Keratinocyte (primary cell): ENCODE results near the gene AFAP1L2. TPM values are rescaled to one million over a fixed set of nuclear protein-coding genes. Genes with fewer than 3 reads are reported as not detected.

Source experiments
- DNase-seq: peaks from one replicate; pipeline ENCODE4 v3.0.0-alpha.2; 2011; ENCODE audit warnings: low read depth, missing footprints, low spot score
- FAIRE-seq: peaks from 2 replicates; lab custom pipeline; 2011; peaks lifted over from hg19 to GRCh38; lab: Jason Lieb, UNC
- H2AFZ ChIP-seq: 2 replicates; pipeline ENCODE4 v1.6.0; 2012; ENCODE audit warnings: low read length, control low read depth, inconsistent platforms; ENCODE audit not compliant: control insufficient read depth
- H3K27ac ChIP-seq: 2 replicates; pipeline ENCODE4 v1.5.1; 2011; ENCODE audit warnings: low read length; ENCODE audit not compliant: control insufficient read depth, insufficient read depth
- H3K27me3 ChIP-seq: 3 replicates; pipeline ENCODE4 v1.6.0; 2011; ENCODE audit warnings: low read length; ENCODE audit not compliant: control insufficient read depth, insufficient read depth; ENCODE audit errors: extremely low read depth
- H3K36me3 ChIP-seq, 2 experiments: 2 replicates in 1 of 2; 3 replicates in 1 of 2; pipeline ENCODE4 v1.5.1; 2011; ENCODE audit warnings: low read length in 2 of 2, mild to moderate bottlenecking in 1 of 2; ENCODE audit not compliant: control insufficient read depth in 2 of 2, insufficient read depth in 2 of 2; ENCODE audit errors: extremely low read depth in 1 of 2
- H3K4me1 ChIP-seq: 3 replicates; pipeline ENCODE4 v1.5.1; 2011; ENCODE audit warnings: low read length; ENCODE audit not compliant: control insufficient read depth, insufficient read depth; ENCODE audit errors: extremely low read depth
- H3K4me2 ChIP-seq: 3 replicates; pipeline ENCODE4 v1.6.0; 2011; ENCODE audit warnings: low read depth, low read length; ENCODE audit not compliant: control insufficient read depth, insufficient read depth; ENCODE audit errors: extremely low read depth
- H3K4me3 ChIP-seq, 3 experiments: fragments of 200-600 bp in 1 of 3; sonication (generic) in 1 of 3; 2 replicates in 2 of 3; 3 replicates in 1 of 3; pipeline ENCODE4 v1.5.1; 2011 to 2016; ENCODE audit warnings: low read length in 3 of 3, mild to moderate bottlenecking in 3 of 3, control low read depth in 2 of 3, inconsistent platforms in 1 of 3, low read depth in 1 of 3, mixed read lengths in 1 of 3, mixed run types in 1 of 3, moderate library complexity in 1 of 3; ENCODE audit not compliant: control insufficient read depth in 2 of 3, insufficient read depth in 2 of 3; ENCODE audit errors: extremely low read depth in 1 of 3
- H3K79me2 ChIP-seq: 2 replicates; pipeline ENCODE4 v1.6.0; 2012; ENCODE audit warnings: low read length; ENCODE audit not compliant: control insufficient read depth, insufficient read depth
- H3K9ac ChIP-seq: 3 replicates; pipeline ENCODE4 v1.6.0; 2011; ENCODE audit warnings: low read length; ENCODE audit not compliant: control insufficient read depth, insufficient read depth; ENCODE audit errors: extremely low read depth
- H3K9me1 ChIP-seq: 3 replicates; pipeline ENCODE4 v1.6.0; 2011; ENCODE audit warnings: low read length; ENCODE audit not compliant: control insufficient read depth, insufficient read depth; ENCODE audit errors: extremely low read depth
- H3K9me3 ChIP-seq: 2 replicates; pipeline ENCODE4 v1.5.1; 2012; ENCODE audit warnings: low read depth, low read length; ENCODE audit not compliant: control insufficient read depth
- H4K20me1 ChIP-seq: 3 replicates; pipeline ENCODE4 v1.6.0; 2011; ENCODE audit warnings: low read length; ENCODE audit not compliant: control insufficient read depth, insufficient read depth; ENCODE audit errors: extremely low read depth
- EZH2 ChIP-seq: IDR thresholded peaks from one replicate; pipeline ENCODE4 v1.6.1; 2012; ENCODE audit warnings: inconsistent platforms, mild to moderate bottlenecking, low read length, moderate library complexity
- dilution Hi-C: fragments of 300-500 bp; cut with MboI; formaldehyde crosslinking; loops from one replicate; pipeline ENCODE4 v1.7.0; 2020; ENCODE audit warnings: low sequenced_read_pairs; ENCODE audit not compliant: extremely low pct_ligation_motif_present
- polyA plus RNA-seq, 5 experiments: library from polyadenylated mRNA; depleted of rRNA in 3 of 5; stranded (reverse) in 3 of 5; stranded (forward) in 1 of 5; unstranded in 1 of 5; fragments of >200 nt; gene quantifications; 1 replicate in 1 of 5; 2 replicates in 3 of 5; 3 replicates in 1 of 5; pipeline versions ENCODE4 v1.2.1 to v1.2.3, GENCODE V29; 2011 to 2012; ENCODE audit warnings: missing spikeins in 2 of 5, low read depth in 1 of 5, low replicate concordance in 1 of 5
- TF ChIP-seq, protein P1 (sequence below), 3 experiments: IDR thresholded peaks in 1 of 3; conservative IDR thresholded peaks in 1 of 3; optimal IDR thresholded peaks in 1 of 3; 2 replicates in 2 of 3; 3 replicates in 1 of 3; pipeline versions ENCODE3 to v1.5.1; 2011; ENCODE audit warnings: low read length in 3 of 3, mild to moderate bottlenecking in 3 of 3, moderate library complexity in 2 of 3, control low read depth in 1 of 3, inconsistent platforms in 1 of 3; ENCODE audit not compliant: insufficient read depth in 2 of 3; ENCODE audit errors: extremely low read depth in 1 of 3

AFAP1L2 gene
- polyA plus RNA-seq, 1 donor (not counting 4 experiments of a cell fraction or from before 2014, with no cell fraction given): 40.4 TPM

DNA sequence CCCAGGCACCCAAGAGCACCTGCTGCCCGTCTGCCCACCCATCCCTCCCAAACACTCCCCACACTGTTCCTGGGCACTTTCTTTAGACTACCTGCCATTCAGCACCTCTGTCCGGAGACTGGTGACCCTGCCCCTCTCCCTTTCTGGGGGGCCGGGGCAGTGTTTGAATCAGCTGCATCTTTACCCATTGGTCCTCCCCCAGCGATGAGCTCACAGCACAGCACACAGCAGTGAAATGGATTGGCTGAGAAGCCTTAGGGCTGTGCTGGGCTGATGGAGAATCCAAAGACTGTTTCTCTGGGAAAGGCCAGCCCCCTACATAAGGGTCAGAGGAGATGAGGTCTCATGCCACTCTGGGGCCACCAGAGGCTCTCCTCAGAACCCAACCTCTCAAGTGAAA lies 125.0 kb downstream of the AFAP1L2 start:
- H4K20me1 ChIP-seq: no peaks in the 10 kb centered on the region
- H3K9ac ChIP-seq: no peak overlapping the region
- H3K4me3 ChIP-seq: no peak overlapping the region
- H3K4me2 ChIP-seq: no peak overlapping the region
- DNase-seq: no peak
- no peaks in the 10 kb centered on the region for H3K9me1 ChIP-seq
- H3K79me2 ChIP-seq: no peaks in the 10 kb centered on the region
- dilution Hi-C loops: no loop called here
- H3K27me3 ChIP-seq: no peaks in the 10 kb centered on the region
- FAIRE-seq: no peak
- no peaks in the 10 kb centered on the region for H3K9me3 ChIP-seq
- peaks cover 9% of the 10 kb centered on the region for H3K4me1 ChIP-seq
- no peak for TF ChIP-seq EZH2
- TF ChIP-seq, protein P1, sequence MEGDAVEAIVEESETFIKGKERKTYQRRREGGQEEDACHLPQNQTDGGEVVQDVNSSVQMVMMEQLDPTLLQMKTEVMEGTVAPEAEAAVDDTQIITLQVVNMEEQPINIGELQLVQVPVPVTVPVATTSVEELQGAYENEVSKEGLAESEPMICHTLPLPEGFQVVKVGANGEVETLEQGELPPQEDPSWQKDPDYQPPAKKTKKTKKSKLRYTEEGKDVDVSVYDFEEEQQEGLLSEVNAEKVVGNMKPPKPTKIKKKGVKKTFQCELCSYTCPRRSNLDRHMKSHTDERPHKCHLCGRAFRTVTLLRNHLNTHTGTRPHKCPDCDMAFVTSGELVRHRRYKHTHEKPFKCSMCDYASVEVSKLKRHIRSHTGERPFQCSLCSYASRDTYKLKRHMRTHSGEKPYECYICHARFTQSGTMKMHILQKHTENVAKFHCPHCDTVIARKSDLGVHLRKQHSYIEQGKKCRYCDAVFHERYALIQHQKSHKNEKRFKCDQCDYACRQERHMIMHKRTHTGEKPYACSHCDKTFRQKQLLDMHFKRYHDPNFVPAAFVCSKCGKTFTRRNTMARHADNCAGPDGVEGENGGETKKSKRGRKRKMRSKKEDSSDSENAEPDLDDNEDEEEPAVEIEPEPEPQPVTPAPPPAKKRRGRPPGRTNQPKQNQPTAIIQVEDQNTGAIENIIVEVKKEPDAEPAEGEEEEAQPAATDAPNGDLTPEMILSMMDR (optimal IDR thresholded peaks at IDR 0.05 in 1 of 3, IDR thresholded peaks at IDR 0.05 in 1 of 3, conservative IDR thresholded peaks at IDR 0.05 in 1 of 3; ENCODE audit: extremely low read depth in 1 of 3, insufficient read depth in 2 of 3, low read length in 3 of 3): no peak
- H2AFZ ChIP-seq: no peak overlapping the region
- H3K27ac ChIP-seq: no peak overlapping the region
- H3K36me3 ChIP-seq: no peaks in the 10 kb centered on the region

DNA sequence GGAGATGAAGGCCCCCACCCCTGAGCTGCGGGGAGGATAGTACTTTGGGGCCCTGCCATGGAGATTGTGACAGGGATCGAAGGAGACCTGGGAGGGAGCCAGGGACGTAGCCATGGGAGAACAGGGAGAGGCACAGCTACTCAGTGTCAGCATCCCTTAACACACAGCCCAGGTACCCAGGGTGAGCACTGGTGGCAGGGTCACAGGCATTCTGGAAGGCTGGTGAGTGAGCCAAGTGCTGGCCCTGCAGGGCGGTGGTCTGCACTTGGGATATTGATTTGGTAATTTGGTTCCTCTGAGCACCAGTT lies 125.5 kb downstream of the AFAP1L2 start:
- peaks cover 9% of the 10 kb centered on the region for H3K4me1 ChIP-seq
- H3K9me1 ChIP-seq: no peaks in the 10 kb centered on the region
- no peak overlapping the region for H3K4me3 ChIP-seq
- no peak overlapping the region for H3K4me2 ChIP-seq
- no peaks in the 10 kb centered on the region for H3K27me3 ChIP-seq
- no peaks in the 10 kb centered on the region for H3K79me2 ChIP-seq
- H4K20me1 ChIP-seq: no peaks in the 10 kb centered on the region
- DNase-seq (no peak), FAIRE-seq (no peak)
- H2AFZ ChIP-seq: no peak overlapping the region
- H3K27ac ChIP-seq: no peak overlapping the region
- no peak for TF ChIP-seq EZH2
- TF ChIP-seq, protein P1 (optimal IDR thresholded peaks at IDR 0.05 in 1 of 3, IDR thresholded peaks at IDR 0.05 in 1 of 3, conservative IDR thresholded peaks at IDR 0.05 in 1 of 3; ENCODE audit: extremely low read depth in 1 of 3, insufficient read depth in 2 of 3, low read length in 3 of 3): no peak
- no peak overlapping the region for H3K9ac ChIP-seq
- no peaks in the 10 kb centered on the region for H3K36me3 ChIP-seq
- dilution Hi-C loops: no loop called here
- H3K9me3 ChIP-seq: no peaks in the 10 kb centered on the region
